IPS-20b (cell line): ENCODE measurements around the gene KIAA0408.
A peak's percentile ranks its signal among the peaks of the same experiment; 100 is the strongest.

Experiments
- H3K27ac ChIP-seq: one replicate; pipeline ENCODE4 v1.5.1; 2013; ENCODE audit warnings: low read length
- H3K27me3 ChIP-seq: 2 replicates; pipeline ENCODE4 v1.6.1; 2013; ENCODE audit warnings: mild to moderate bottlenecking, low read length, inconsistent platforms; ENCODE audit not compliant: insufficient read depth
- H3K36me3 ChIP-seq: 2 replicates; pipeline ENCODE4 v1.6.1; 2013; ENCODE audit warnings: low read depth, mild to moderate bottlenecking, inconsistent platforms, low read length, moderate library complexity; ENCODE audit not compliant: insufficient read depth
- H3K4me1 ChIP-seq: 2 replicates; pipeline ENCODE4 v1.6.1; 2013; ENCODE audit warnings: mild to moderate bottlenecking, control low read depth, inconsistent platforms, low read length, moderate library complexity; ENCODE audit not compliant: insufficient read depth
- H3K4me3 ChIP-seq: 2 replicates; pipeline ENCODE4 v1.5.1; 2013; ENCODE audit warnings: mild to moderate bottlenecking, low read length, inconsistent platforms
- H3K9ac ChIP-seq: 2 replicates; pipeline ENCODE4 v1.6.1; 2013; ENCODE audit warnings: low read depth, mild to moderate bottlenecking, inconsistent platforms, low read length, moderate library complexity
- H3K9me3 ChIP-seq: 2 replicates; pipeline ENCODE4 v1.6.1; 2013; ENCODE audit warnings: mild to moderate bottlenecking, low read depth, low read length, inconsistent platforms; ENCODE audit not compliant: insufficient read depth

Gene KIAA0408

DNA sequence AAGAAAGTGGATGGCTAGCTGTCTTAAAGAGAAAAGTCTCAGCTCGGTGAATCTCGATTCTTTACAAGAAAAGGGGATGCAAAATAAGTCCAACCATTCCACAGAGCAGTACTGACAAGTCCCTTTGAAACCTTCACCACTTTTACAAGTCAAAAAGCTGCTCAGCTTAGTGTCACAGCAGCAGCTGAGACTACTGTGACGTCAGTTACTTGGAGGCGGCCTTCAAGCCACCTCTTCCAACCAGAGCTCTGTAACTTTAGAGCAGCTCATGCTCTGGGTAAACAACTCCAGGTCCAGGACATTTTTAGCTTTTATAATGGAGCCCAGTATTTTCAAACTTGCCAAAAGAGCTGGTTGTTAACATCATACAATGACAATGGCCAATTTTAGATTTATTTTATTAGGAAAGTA is at the start of gene KIAA0408:
Gene KIAA0408 (minus strand): TSS at position 159 of the 411 bp plus-strand sequence. CDS start 5,408 bp downstream, outside the sequence.
- Histone ChIP-seq H3K4me3 (no peak within 1 kb of the TSS; the same call in 1 of the 2 replicates), H3K27me3 (no peaks in the 10 kb centered on the region), H3K9ac (no peak within 1 kb of the TSS), H3K9me3 (no peaks in the 10 kb centered on the region), H3K4me1 (peaks cover 28% of the 10 kb centered on the region), H3K36me3 (peaks cover 3% of the 10 kb centered on the region; the same call in 1 of the 2 replicates), H3K27ac (no peak within 1 kb of the TSS)

DNA sequence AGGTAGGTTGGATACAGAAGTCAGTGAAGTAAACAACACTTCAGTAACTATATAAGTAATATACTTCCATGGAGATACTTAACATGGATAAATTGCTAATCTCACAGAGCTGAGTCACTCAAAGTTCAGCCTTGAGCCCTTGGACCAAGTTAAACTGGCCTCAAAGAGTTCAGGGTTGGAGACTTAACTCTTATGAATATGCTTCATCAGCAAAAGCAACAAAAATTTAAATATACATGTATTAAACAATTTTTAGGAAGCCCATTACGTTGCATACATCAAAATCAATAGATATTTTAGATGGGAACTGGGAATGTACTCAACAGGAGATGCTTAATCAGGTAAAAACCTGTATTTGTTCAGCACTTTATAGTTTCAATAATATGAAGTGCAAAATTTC is 47.7 kb upstream of the KIAA0408 start:
- Histone ChIP-seq H3K9ac (no peak overlapping the region), H3K27ac (no peak overlapping the region), H3K9me3 (no peaks in the 10 kb centered on the region), H3K36me3 (peaks cover 55% of the 10 kb centered on the region), H3K4me3 (no peak overlapping the region), H3K27me3 (no peaks in the 10 kb centered on the region), H3K4me1 (no peaks in the 10 kb centered on the region)

DNA sequence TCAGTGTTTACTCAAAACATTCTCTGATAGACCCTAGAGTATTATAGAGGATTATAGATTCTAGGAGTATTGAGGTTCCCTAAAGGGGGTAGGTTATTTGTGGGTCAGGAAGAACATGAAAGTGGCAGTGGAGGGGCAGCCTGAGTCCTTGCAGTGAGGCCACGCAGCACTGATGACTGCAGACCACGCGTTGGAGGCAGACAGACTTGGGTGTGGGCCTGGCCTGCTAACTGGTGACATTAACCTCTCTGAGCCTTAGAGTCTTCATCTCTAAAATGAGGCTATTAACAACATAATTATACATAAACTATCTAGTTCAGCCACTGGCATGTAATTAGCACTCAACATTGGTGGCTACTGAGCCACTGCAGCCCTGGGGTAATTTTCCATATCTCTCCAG is 43.8 kb upstream of the KIAA0408 start:
- peaks cover 24% of the 10 kb centered on the region; the same call in 1 of the 2 replicates for H3K36me3 ChIP-seq
- no peaks in the 10 kb centered on the region for H3K27me3 ChIP-seq
- H3K27ac ChIP-seq: no peak overlapping the region
- H3K4me1 ChIP-seq: no peaks in the 10 kb centered on the region
- no peak overlapping the region for H3K4me3 ChIP-seq
- no peaks in the 10 kb centered on the region for H3K9me3 ChIP-seq
- H3K9ac ChIP-seq: no peak overlapping the region

DNA sequence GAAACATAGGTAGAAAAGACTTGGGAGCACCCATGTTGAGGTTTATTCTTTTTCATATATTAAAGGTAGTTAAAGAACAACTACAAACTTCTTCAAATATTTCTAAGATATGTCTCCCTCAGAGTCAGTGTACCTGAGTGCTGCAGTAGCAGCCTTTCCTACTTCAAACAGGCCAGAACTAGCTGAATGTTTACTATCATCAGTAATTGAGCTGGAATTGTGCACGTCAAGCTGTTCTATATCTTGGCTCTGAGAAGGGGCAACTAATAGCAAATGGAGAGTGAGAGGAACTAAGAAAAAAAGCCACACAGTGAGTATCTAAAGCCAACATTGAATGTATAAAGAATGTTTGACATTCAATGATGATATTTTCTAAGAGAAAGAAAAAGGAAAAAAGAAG is 38.2 kb upstream of the KIAA0408 start:
- Histone ChIP-seq H3K4me3 (no peak overlapping the region), H3K27me3 (no peaks in the 10 kb centered on the region), H3K9ac (no peak overlapping the region), H3K4me1 (no peaks in the 10 kb centered on the region), H3K36me3 (peaks cover 6% of the 10 kb centered on the region; the same call in 1 of the 2 replicates), H3K27ac (no peak overlapping the region), H3K9me3 (no peaks in the 10 kb centered on the region)

DNA sequence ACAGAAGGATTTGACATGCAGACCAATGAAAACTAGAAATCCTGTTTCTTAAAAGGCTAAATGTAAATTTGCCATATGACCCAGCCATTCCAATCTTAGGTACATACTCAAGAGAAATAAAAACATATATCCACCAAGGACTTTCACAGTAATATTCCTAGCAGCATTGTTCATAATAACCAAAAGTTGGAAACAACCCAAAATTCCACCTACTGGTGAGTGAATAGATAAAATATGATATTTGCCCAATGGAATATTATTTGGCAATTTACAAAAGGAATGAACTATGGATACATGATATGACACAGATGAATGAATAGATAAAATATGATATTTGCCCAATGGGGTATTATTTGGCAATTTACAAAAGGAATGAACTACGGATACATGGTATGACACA is 37.3 kb upstream of the KIAA0408 start:
- H3K27me3 ChIP-seq: no peaks in the 10 kb centered on the region
- H3K27ac ChIP-seq: no peak overlapping the region
- no peaks in the 10 kb centered on the region for H3K9me3 ChIP-seq
- peaks cover 6% of the 10 kb centered on the region; the same call in 1 of the 2 replicates for H3K36me3 ChIP-seq
- no peak overlapping the region for H3K9ac ChIP-seq
- H3K4me1 ChIP-seq: no peaks in the 10 kb centered on the region
- H3K4me3 ChIP-seq: no peak overlapping the region

DNA sequence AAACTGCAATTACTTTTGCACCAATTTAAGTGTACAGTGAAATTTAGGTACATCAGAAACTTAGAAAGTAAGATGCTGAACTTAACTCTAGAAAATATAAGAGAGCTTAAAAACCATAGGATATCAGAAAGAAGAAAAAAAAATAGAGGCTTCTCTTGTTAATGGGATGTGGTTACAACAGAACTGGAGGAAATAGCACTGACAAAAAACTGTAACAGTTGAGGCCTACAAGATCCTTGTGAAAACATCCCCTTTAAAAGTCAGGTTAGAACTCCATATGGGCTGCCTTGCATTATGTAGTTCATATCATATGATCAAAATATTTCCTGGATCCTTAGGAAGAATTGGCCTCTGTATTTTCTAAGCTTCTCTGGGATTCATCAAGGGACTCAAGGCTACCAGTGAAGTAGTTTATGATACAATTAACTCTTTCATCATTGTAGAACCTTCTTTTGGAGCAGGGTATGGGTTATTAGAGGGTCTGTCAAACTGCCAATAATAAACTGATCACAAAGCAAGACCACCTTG is 35.1 kb upstream of the KIAA0408 start:
- Histone ChIP-seq H3K36me3 (peaks cover 23% of the 10 kb centered on the region; the same call in 1 of the 2 replicates), H3K4me3 (no peak overlapping the region), H3K9ac (no peak overlapping the region), H3K27me3 (no peaks in the 10 kb centered on the region), H3K4me1 (no peaks in the 10 kb centered on the region), H3K27ac (no peak overlapping the region), H3K9me3 (no peaks in the 10 kb centered on the region; the same call in 1 of the 2 replicates)

DNA sequence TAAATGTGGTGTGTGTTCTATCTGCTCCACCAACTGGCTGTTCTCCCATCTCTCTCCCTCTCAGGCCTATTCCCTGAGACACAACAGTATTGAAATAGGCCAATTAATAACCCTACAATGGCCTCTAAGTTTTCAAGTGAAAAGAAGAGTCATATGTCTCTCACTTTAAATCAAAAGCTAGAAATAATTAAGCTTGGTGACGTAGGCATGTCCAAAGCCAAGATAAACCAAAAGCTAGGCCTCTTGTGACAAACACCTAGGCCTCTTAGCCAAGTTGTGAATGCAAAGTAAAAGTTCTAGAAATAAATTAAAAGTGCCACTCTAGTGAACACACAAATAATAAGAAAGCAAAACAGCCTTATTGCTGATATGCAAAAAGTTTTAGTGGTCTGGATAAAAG is 30.1 kb upstream of the KIAA0408 start:
- Histone ChIP-seq H3K9me3 (no peaks in the 10 kb centered on the region; the same call in 1 of the 2 replicates), H3K27me3 (no peaks in the 10 kb centered on the region), H3K9ac (no peak overlapping the region), H3K4me3 (no peak overlapping the region), H3K4me1 (peaks cover 38% of the 10 kb centered on the region), H3K36me3 (peaks cover 20% of the 10 kb centered on the region; the same call in 1 of the 2 replicates), H3K27ac (no peak overlapping the region)

DNA sequence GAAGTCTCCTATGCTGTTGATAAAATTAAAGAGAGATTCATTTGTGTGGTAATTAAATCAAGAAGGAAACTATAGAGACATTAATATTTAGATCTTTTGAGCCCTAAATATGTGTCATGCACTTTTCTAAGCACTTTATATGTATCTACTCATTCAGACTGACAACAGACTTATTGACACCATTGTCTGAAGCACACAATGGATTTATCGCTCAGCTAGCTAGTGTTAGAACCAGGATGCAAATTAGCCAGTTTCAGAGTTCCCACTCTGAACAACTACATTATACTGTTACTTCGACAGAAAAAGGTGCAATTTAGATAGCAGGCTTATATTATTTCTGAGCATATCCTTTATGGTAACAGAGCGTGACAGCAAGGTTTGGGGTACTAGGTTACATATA is 27.7 kb upstream of the KIAA0408 start:
- Histone ChIP-seq H3K4me3 (no peak overlapping the region), H3K27ac (no peak overlapping the region), H3K4me1 (peaks cover 59% of the 10 kb centered on the region), H3K27me3 (no peaks in the 10 kb centered on the region), H3K9me3 (no peaks in the 10 kb centered on the region; the same call in 1 of the 2 replicates), H3K9ac (no peak overlapping the region), H3K36me3 (peaks cover 27% of the 10 kb centered on the region; the same call in 1 of the 2 replicates)

DNA sequence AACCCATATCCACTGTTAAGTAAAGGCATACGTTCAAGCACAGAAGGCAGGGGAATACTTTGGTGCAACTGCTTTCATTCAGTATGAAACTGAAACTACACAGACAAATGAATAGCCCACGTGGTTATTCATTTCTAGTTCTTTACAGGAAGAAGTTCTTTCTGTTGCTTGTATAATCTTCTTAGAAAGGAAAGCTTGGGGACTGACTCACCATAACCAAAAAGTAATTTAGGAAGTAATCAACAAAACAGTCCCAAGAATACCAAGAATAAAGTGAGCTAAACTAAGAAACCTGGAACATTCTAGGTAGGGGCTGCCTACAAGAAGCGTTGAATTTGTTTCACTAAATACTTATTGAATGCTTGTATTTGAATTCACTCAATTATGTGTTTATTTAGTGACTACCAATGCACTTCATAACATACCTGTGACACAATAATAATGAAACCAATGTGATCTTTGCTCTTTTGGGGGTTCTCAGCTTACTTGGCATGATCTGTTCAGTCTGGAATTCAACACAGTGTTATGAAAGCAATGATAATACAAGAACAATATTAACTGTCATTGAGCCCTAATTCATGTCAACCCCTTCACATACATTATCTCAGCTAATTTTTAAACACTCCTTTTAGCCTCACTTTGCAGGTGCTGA is 25.1 kb upstream of the KIAA0408 start:
- Histone ChIP-seq H3K9ac (peak overlapping the region; percentile 68), H3K36me3 (peaks cover 31% of the 10 kb centered on the region; the same call in 1 of the 2 replicates), H3K4me3 (peak overlapping the region; percentile 56; the same call in 1 of the 2 replicates), H3K9me3 (no peaks in the 10 kb centered on the region), H3K27me3 (no peaks in the 10 kb centered on the region), H3K27ac (peak overlapping the region; percentile 99), H3K4me1 (peaks cover 70% of the 10 kb centered on the region)

DNA sequence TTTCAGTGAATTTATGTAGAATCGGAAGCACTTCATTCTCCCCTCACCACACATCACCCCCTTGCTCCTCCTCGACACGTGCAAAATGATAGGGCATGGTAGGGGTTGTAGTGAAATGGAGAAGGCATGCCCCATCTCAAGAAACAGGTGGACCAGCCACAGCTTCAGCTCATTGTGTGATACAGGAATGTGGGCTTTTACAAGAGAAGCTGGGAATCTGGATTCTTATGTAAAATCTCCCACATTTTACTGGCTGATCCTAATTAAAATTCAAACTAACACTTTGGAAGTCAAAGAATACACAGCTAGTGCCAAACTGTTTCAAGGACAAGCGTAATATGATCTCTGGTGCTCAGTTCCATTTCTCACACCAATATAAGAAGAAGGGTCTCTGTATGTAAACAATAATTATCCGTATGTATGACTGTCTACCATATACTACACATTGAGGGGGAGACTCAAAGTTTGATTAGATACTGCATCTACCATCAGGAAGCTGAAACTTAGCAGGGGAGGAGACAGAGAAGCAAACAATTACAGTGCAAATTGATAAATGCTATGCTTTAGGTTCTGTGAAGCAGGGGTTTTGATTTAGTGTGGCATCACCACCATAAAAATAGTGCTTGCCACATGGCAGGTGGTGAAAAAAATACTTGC is 24.3 kb upstream of the KIAA0408 start:
- H3K4me1 ChIP-seq: peaks cover 70% of the 10 kb centered on the region

DNA sequence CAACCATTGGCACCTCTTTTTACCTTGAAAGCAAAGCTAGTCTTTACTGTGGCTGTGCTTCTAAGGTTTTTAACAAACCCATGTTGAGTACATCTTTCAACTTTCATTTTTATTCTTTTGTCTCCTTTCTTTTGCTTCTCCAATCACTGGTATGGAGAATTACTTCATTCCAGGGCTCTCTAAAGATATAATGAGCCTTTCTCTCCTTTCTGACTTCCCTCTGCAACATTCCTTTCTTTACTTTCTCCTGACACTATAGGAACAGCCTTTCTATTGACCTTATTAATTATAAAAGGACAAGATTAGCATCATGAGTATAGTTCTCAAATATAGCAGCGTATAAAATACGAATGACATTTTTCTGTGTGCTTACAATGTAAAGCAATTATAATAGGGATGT is 23.1 kb upstream of the KIAA0408 start:
- Histone ChIP-seq H3K27me3 (no peaks in the 10 kb centered on the region), H3K27ac (peak overlapping the region; percentile 87)

More for the DNA sequence above, 24.3 kb upstream of the KIAA0408 start:
- Histone ChIP-seq H3K4me3 (peak overlapping the region; percentile 56), H3K9ac (peak overlapping the region; percentile 81), H3K27ac (peak overlapping the region; percentile 99), H3K27me3 (no peaks in the 10 kb centered on the region), H3K9me3 (no peaks in the 10 kb centered on the region), H3K36me3 (peaks cover 34% of the 10 kb centered on the region; the same call in 1 of the 2 replicates)

More for the DNA sequence above, 23.1 kb upstream of the KIAA0408 start:
- H3K4me3 ChIP-seq: 0 out of 2 replicates have a peak overlapping the region, but pooled peaks have one; percentile 22
- peaks cover 59% of the 10 kb centered on the region for H3K4me1 ChIP-seq
- H3K9me3 ChIP-seq: no peaks in the 10 kb centered on the region
- peak overlapping the region; percentile 81; the same call in 1 of the 2 replicates for H3K9ac ChIP-seq
- peaks cover 46% of the 10 kb centered on the region for H3K36me3 ChIP-seq
